GM13976 (cell line): Measurements from ENCODE around the gene AMMECR1.

Source experiments
- DNase-seq: peaks from one replicate; pipeline ENCODE4 v3.0.0; 2012; ENCODE audit warnings: low spot score
- in situ Hi-C: fragments of 300-500 bp; cut with MboI; formaldehyde crosslinking; loops from one replicate; pipeline ENCODE4 v1.12.0; 2022; ENCODE audit warnings: low sequenced_read_pairs, mixed read lengths, inconsistent platforms; ENCODE audit not compliant: unreplicated experiment
- TF ChIP-seq, protein P1 (sequence below): IDR thresholded peaks from 2 replicates; pipeline ENCODE4 v1.5.1; 2012; ENCODE audit warnings: borderline replicate concordance, mild to moderate bottlenecking; ENCODE audit not compliant: insufficient read depth; ENCODE audit errors: extremely low read depth, missing control alignments, control extremely low read depth

AMMECR1 gene

DNA sequence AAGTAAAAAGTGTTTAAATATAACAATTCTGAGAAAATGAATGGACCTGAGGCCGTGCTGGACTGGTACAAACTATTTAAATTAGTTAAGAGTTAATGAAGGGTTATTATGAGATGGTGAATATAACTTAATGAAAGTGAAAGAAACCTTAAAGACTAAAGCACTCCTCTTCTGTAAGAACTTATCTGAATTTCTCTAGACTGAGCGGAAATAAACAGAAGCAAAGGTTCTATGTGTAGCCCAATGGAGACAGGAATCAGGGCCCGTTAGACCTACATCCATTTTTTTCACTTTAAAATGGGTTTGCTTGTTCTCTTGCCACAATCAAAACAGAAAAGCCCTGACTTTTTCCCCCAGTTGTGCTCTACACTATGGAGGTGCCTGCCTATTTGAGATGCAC is 14.9 kb downstream of the AMMECR1 start:
- DNase-seq = no peak
- in situ Hi-C loops = no loop called here

DNA sequence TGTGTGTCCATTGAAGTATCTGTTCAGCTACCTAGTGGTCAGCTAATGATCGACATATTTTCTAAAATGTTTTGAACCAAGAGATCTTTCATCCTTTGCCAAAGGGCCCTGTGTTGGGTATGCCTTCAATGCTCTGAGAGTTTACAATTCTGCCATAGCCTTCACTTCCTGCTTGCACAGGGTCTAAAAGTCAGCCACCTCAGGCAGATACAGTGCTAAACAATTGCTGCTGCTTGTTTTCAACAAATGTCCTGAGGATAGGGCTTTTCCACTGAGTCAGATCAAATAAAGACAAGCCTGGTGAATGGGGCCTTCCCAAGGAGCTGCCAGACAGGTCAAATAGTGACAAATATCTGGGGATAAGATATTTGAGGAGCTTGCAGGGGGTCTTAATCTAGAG is 16.7 kb downstream of the AMMECR1 start:
- TF ChIP-seq, protein P1, sequence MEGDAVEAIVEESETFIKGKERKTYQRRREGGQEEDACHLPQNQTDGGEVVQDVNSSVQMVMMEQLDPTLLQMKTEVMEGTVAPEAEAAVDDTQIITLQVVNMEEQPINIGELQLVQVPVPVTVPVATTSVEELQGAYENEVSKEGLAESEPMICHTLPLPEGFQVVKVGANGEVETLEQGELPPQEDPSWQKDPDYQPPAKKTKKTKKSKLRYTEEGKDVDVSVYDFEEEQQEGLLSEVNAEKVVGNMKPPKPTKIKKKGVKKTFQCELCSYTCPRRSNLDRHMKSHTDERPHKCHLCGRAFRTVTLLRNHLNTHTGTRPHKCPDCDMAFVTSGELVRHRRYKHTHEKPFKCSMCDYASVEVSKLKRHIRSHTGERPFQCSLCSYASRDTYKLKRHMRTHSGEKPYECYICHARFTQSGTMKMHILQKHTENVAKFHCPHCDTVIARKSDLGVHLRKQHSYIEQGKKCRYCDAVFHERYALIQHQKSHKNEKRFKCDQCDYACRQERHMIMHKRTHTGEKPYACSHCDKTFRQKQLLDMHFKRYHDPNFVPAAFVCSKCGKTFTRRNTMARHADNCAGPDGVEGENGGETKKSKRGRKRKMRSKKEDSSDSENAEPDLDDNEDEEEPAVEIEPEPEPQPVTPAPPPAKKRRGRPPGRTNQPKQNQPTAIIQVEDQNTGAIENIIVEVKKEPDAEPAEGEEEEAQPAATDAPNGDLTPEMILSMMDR = no peak
- in situ Hi-C loops = no loop called here
- DNase-seq = no peak

More for the DNA sequence above, 14.9 kb downstream of the AMMECR1 start:
- TF ChIP-seq, protein P1 = no peak

DNA sequence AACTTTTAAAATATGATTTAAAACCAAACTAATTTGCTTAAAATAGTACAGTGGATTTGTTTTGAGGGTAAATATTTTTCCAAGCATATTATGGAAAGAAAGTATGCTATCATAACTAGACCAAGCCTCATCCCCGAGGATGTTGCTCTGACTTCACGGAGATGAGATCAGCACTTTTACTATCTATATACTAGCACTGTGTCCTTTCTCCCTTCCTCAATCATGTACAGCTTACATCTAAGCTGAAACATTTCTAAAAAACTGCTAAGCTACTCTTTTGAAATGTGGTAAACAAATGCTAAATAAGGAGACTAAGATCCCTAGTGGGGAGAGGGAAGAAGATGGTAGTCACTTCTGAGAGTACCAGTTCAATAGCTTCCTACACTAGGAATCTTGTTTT is 23.8 kb downstream of the AMMECR1 start:
- TF ChIP-seq, protein P1 = no peak
- in situ Hi-C loops = no loop called here
- no peak for DNase-seq

DNA sequence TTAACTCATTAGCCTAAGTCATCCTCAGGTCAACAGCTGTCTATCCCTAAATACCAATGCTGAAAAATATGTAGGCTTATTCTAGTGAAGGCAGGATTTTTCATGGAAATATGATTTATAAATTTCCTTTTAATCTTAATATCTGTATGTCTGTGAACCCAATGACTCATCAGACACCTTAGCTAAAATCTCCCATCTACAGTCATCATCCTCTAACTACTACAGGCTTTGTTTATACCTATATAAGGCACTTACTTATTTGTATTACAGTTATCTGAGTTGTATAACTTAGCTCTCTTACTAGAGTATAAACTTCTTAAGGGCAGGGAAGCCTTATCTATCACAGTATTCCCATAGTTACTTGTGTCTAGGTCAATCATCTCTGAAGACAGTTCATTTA is 24.2 kb downstream of the AMMECR1 start:
- in situ Hi-C loops = no loop called here
- TF ChIP-seq, protein P1 = no peak
- no peak for DNase-seq

DNA sequence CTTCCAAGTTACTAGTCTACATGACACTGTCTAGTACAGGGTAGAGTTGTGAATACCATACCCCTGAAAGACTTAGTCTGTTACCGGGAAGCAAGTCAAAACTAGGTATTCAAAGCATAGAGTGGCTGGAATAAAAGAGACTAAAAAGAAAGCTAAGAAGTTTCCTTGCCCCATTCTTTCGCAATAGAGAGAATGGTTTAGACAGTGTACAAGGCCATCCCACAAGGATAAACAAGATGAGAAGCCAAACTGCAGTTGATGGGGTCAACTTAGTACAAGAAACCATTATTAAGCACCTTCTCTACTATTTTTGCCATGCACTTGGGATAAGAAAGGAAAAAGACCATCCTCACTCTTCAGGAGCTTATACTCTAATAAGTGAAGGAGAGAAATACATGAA is 30.3 kb downstream of the AMMECR1 start:
- in situ Hi-C loops = no loop called here
- DNase-seq = no peak
- TF ChIP-seq, protein P1 = no peak

DNA sequence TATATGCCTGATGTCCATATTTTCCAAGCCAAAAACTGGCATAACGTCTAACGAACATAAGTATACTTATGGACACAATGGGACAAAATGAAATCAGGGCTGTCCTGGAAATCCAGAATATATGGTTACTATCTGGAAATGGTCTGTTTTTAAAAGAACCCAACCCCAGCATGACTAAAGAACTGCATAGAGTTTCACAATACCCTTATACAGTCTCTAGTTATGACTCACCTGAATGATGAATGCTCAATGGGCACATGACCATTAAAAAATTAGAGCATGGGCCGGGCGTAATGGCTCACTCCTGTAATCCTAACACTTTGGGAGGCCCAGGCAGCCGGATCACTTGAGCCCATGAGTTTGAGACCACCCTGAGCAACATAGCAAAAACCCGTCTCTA is 31.8 kb downstream of the AMMECR1 start:
- in situ Hi-C loops = no loop called here
- DNase-seq = no peak
- TF ChIP-seq, protein P1 = no peak

DNA sequence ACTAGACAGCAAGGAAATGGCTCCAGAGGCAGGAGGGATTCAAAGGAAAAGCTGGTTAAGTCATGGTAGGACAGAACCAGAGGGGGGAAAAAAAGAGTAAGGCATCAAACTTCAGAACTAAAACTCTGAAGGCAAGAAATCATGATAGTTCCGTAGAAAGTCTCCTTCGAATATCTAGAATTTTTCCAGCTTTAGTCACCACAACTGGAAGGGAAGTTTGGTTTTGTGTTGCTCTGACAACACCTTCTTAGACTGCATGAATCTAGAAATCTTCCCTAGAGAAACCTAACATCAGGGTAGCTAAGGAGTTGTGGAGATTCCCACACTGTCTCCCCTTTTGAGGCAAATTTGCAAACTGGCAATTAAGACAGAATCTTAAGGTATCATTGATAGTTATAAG is 33.7 kb downstream of the AMMECR1 start:
- in situ Hi-C loops = no loop called here
- TF ChIP-seq, protein P1 = no peak
- no peak for DNase-seq
